Vein endothelial cell (primary cell): ENCODE measurements around the gene RASSF4. TPM values are rescaled to one million over a fixed set of nuclear protein-coding genes. Genes with fewer than 3 reads are reported as not detected.

Source experiments
- total RNA-seq: library from RNA; depleted of rRNA; stranded (reverse); fragments of >200 nt; gene quantifications from 2 replicates; pipeline ENCODE4 v1.2.3, GENCODE V29; 2012

RASSF4 gene
- total RNA-seq: 7.5 and 10.8 TPM in 2 replicates

DNA sequence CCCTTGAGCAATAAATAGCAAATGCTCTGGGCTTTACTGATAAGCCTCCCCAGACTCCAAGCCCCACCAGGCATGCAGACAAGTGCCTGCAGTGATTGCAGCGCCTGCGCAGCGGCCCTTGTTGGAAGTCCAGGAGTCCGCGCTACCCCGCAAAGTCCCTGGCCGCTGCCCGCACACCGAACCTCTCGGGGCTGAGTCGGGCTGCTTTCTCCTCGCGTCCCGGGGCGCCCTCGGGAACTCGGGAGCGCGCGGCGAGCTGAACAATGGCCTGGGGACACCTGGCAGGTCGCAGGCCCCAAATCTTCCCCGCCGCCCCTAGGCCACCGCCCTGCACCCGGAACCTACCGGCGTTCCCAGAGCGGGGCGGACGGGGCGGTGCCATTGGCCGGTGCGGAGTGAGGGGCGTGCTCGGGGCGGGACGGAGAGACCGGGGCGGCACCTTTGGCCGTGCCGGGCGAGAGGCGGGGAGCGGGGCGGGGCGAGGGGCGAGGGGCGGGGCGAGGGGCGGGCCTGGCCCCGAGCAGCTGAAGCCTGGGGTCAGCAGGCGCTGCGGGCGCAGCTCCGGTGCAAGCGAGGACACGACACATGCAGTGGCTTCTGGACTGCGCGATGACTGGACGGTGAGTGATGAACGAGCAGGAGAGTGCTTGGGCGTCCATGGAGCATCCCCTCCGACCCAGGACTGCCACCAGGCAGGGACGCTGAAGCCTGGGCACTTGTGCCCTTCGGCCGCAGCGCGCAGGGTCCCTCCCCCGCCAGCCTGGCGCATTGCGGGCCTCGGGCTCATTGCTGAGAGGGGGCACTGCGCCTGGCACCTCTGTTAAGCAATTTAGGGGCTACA is at the start of gene RASSF4:
TSS of gene RASSF4 (plus strand) at position 556 of the 841 bp plus-strand sequence. CDS start 10,401 bp downstream, outside the sequence.

GRCh38 chr10:44911081-44911540 is 48.5 kb upstream of the RASSF4 start, which contains the start of gene TMEM72:
Gene TMEM72, plus strand, starts transcription at chr10:44911337. Its CDS starts 176 bp downstream, at chr10:44911513.

GRCh38 chr10:44978570-44979280 is 19.1 kb downstream of the RASSF4 start, which contains the start of gene DEPP1:
Gene DEPP1, minus strand, starts transcription at chr10:44978809. Its CDS starts 779 bp downstream, at chr10:44978030.

GRCh38 chr10:45000752-45001380 is 41.3 kb downstream of the RASSF4 start, which contains the start of gene ZNF22:
Gene ZNF22, plus strand, starts transcription at chr10:45000923. Its CDS starts 2,446 bp downstream, at chr10:45003369.

Other genes starting within 250 kb of the RASSF4 start
- gene TMEM72, start 48.5 kb upstream of the RASSF4 start, total RNA-seq: not detected in 2 replicates
- 361 and 421 TPM in 2 replicates for gene DEPP1, start 19.0 kb downstream of the RASSF4 start, total RNA-seq
- 40.5 and 42.1 TPM in 2 replicates for gene ZNF22, start 41.1 kb downstream of the RASSF4 start, total RNA-seq